PFSK-1 (cell line): ENCODE measurements around the gene NUDT19.

Experiments
- FOXP2 ChIP-seq: optimal IDR thresholded peaks from 2 replicates; pipeline ENCODE3; 2011; ENCODE audit warnings: borderline replicate concordance, control low read depth, inconsistent platforms; ENCODE audit not compliant: insufficient read depth; ENCODE audit errors: extremely low read length, extremely low read depth
- POLR2AphosphoS5 ChIP-seq: IDR thresholded peaks from 2 replicates; pipeline ENCODE4 v1.6.1; 2012; ENCODE audit warnings: low read depth, mild to moderate bottlenecking, control low read depth, low read length, moderate library complexity
- REST ChIP-seq, 2 experiments: IDR thresholded peaks; 2 replicates each; pipeline versions ENCODE4 v1.6.1 to v1.8.0; 2011 to 2012; ENCODE audit warnings: low read depth in 2 of 2, low read length in 2 of 2, control low read depth in 1 of 2, inconsistent platforms in 1 of 2, mild to moderate bottlenecking in 1 of 2, moderate library complexity in 1 of 2; ENCODE audit not compliant: insufficient read depth in 1 of 2
- SIN3A ChIP-seq: IDR thresholded peaks from 2 replicates; pipeline ENCODE4 v1.6.1; 2012; ENCODE audit warnings: mild to moderate bottlenecking, low read length, moderate library complexity, borderline replicate concordance; ENCODE audit not compliant: insufficient read depth
- TAF1 ChIP-seq: IDR thresholded peaks from 2 replicates; pipeline ENCODE4 v1.6.1; 2012; ENCODE audit warnings: low read length, control low read depth, borderline replicate concordance; ENCODE audit not compliant: insufficient read depth

The NUDT19 gene

GRCh38 chr19:32709032-32709431 lies 17.4 kb downstream of the NUDT19 start:
- TF ChIP-seq SIN3A: no peak
- TF ChIP-seq POLR2AphosphoS5: no peak
- no peak for TF ChIP-seq TAF1
- TF ChIP-seq REST (IDR thresholded peaks at IDR 0.05; ENCODE audit: insufficient read depth in 1 of 2, low read depth in 2 of 2, low read length in 2 of 2): no peak
- TF ChIP-seq FOXP2: no peak

- TF ChIP-seq FOXP2: no peak
- TF ChIP-seq TAF1: no peak
- TF ChIP-seq SIN3A: no peak
- TF ChIP-seq REST (IDR thresholded peaks at IDR 0.05; ENCODE audit: insufficient read depth in 1 of 2, low read depth in 2 of 2, low read length in 2 of 2): no peak
- no peak for TF ChIP-seq POLR2AphosphoS5
These were observed 20.1 kb downstream of the NUDT19 start for GRCh38 chr19:32711747-32712146.

GRCh38 chr19:32717496-32717895 lies 25.9 kb downstream of the NUDT19 start:
- TF ChIP-seq POLR2AphosphoS5: no peak
- TF ChIP-seq TAF1: no peak
- no peak for TF ChIP-seq SIN3A
- no peak for TF ChIP-seq FOXP2
- no peak for TF ChIP-seq REST (IDR thresholded peaks at IDR 0.05; ENCODE audit: insufficient read depth in 1 of 2, low read depth in 2 of 2, low read length in 2 of 2)

GRCh38 chr19:32718286-32718685 lies 26.7 kb downstream of the NUDT19 start:
- TF ChIP-seq POLR2AphosphoS5 (no peak), SIN3A (no peak), FOXP2 (no peak), REST (IDR thresholded peaks at IDR 0.05; ENCODE audit: insufficient read depth in 1 of 2, low read depth in 2 of 2, low read length in 2 of 2) (no peak), TAF1 (no peak)

DNA sequence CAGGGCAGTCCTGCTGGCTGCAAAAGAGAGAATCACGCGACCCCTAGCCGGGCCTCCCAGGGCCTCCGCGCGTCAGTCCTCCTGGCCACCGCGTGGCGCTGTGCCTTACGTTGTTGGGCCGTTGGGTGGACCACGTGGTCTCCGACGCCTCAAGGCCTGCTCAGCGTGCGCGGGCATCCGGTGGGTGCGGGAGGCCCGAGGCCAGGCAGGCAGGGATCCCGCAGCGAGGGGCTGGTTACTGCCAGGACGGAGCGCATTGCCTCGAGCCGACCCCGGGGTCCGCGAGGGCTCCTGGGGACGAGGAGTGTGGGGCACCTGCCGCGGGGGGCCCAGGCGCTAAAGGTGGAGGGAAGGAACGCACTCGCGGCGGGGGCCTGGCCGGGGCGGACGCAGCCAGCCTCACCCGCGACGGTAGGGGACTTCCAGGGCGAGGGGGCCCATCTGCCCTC lies 28.0 kb downstream of the NUDT19 start, which contains the start of gene TDRD12:
TSS of gene TDRD12 (plus strand) at position 157 of the 449 bp plus-strand sequence. CDS start 306 bp downstream, outside the sequence.
- TF ChIP-seq TAF1 (no peak), FOXP2 (no peak), POLR2AphosphoS5 (no peak), SIN3A (no peak), REST (IDR thresholded peaks at IDR 0.05; ENCODE audit: insufficient read depth in 1 of 2, low read depth in 2 of 2, low read length in 2 of 2) (no peak)
